Measurements from ENCODE around the gene STK26. TPM values are rescaled to one million over a fixed set of nuclear protein-coding genes. Genes with fewer than 3 reads are reported as not detected.

The STK26 gene
- total and polyA plus RNA-seq, 2 of the 13 experiments (the other 11 are each of a cell fraction or from before 2014, with no cell fraction given): 16.9 to 47.9 TPM

DNA sequence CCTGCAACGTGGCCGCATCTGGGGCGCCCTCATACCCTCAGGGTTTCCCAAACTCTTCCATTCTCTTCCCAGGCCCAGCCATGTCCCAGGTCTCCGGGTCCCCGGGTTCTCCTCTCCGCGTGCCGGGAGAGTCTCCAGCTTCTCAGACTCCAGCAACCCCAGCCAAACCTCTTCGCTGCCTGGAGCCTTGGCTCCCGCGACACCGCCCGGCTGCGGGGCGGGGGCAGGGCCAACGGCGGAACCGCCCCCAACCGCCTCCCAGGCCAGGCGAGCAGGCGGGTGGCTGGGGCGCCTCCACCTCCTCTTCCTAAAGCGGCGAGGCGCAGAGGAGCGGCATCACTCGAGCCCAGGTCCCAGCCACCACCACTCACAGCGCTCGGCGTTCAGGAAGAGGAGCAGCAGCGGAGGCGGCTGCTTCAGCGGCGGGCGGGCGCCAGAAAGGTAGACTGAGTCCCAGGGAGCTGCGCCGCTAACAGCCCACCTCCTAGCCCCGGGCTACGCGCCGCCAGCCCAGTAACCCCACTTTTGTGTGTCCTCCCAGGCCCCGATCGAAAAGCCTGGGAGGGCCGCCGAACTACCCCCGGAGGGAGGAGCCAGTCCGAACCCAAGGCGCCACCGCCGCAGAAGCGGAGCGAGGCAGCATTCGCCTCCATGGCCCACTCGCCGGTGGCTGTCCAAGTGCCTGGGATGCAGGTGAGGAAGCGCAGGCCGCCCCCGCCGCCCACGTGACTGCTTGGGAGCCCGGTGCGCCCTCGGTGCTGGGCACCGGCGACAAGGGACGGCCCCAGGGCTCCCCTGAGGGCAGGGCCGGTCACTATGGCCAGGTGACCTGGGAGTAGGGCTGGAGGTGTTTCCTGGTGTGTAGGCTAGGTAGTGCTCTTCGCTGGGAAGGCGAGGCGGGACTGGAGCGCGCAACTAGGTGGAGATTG, at the start of gene STK26 (continued):
- TF ChIP-seq, protein P1, sequence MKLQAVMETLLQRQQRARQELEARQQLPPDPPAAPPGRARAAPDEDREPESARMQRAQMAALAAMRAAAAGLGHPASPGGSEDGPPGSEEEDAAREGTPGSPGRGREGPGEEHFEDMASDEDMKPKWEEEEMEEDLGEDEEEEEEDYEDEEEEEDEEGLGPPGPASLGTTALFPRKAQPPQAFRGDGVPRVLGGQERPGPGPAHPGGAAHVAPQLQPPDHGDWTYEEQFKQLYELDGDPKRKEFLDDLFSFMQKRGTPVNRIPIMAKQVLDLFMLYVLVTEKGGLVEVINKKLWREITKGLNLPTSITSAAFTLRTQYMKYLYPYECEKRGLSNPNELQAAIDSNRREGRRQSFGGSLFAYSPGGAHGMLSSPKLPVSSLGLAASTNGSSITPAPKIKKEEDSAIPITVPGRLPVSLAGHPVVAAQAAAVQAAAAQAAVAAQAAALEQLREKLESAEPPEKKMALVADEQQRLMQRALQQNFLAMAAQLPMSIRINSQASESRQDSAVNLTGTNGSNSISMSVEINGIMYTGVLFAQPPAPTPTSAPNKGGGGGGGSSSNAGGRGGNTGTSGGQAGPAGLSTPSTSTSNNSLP (IDR thresholded peaks at IDR 0.05; ENCODE audit: low read depth, low read length): no peak
- TF ChIP-seq NKX3-1 (CRISPR knock-in tag; IDR thresholded peaks at IDR 0.05): no peak
- TF ChIP-seq PHF5A (CRISPR knock-in tag; IDR thresholded peaks at IDR 0.05; ENCODE audit: low read depth, unreplicated experiment): no peak
- TF ChIP-seq, protein P2, sequence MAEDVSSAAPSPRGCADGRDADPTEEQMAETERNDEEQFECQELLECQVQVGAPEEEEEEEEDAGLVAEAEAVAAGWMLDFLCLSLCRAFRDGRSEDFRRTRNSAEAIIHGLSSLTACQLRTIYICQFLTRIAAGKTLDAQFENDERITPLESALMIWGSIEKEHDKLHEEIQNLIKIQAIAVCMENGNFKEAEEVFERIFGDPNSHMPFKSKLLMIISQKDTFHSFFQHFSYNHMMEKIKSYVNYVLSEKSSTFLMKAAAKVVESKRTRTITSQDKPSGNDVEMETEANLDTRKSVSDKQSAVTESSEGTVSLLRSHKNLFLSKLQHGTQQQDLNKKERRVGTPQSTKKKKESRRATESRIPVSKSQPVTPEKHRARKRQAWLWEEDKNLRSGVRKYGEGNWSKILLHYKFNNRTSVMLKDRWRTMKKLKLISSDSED (CRISPR knock-in tag; IDR thresholded peaks at IDR 0.05): no peak
- TF ChIP-seq EP300 (IDR thresholded peaks at IDR 0.05; ENCODE audit: low read depth in 2 of 2, low read length in 2 of 2): no peak
- TF ChIP-seq EP300 (CRISPR knock-in tag; IDR thresholded peaks at IDR 0.05; ENCODE audit: borderline replicate concordance): no peak
- TF ChIP-seq ZNF83 (CRISPR knock-in tag; IDR thresholded peaks at IDR 0.05; ENCODE audit: borderline replicate concordance): no peak
- TF ChIP-seq ZNF18 (CRISPR knock-in tag; IDR thresholded peaks at IDR 0.05; ENCODE audit: insufficient replicate concordance): peak; percentile 28
- no peak for TF ChIP-seq MZF1 (CRISPR knock-in tag; IDR thresholded peaks at IDR 0.05; ENCODE audit: borderline replicate concordance)
- no peak for TF ChIP-seq TCF12 (IDR thresholded peaks at IDR 0.05)
- TF ChIP-seq TCF12 (CRISPR knock-in tag; IDR thresholded peaks at IDR 0.05): no peak
- TF ChIP-seq POLR2G (IDR thresholded peaks at IDR 0.05; ENCODE audit: low read depth, low read length): peak; percentile 74
- TF ChIP-seq, protein P3, sequence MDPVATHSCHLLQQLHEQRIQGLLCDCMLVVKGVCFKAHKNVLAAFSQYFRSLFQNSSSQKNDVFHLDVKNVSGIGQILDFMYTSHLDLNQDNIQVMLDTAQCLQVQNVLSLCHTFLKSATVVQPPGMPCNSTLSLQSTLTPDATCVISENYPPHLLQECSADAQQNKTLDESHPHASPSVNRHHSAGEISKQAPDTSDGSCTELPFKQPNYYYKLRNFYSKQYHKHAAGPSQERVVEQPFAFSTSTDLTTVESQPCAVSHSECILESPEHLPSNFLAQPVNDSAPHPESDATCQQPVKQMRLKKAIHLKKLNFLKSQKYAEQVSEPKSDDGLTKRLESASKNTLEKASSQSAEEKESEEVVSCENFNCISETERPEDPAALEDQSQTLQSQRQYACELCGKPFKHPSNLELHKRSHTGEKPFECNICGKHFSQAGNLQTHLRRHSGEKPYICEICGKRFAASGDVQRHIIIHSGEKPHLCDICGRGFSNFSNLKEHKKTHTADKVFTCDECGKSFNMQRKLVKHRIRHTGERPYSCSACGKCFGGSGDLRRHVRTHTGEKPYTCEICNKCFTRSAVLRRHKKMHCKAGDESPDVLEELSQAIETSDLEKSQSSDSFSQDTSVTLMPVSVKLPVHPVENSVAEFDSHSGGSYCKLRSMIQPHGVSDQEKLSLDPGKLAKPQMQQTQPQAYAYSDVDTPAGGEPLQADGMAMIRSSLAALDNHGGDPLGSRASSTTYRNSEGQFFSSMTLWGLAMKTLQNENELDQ (CRISPR knock-in tag; IDR thresholded peaks at IDR 0.05; ENCODE audit: borderline replicate concordance): no peak
- TF ChIP-seq, protein P4, sequence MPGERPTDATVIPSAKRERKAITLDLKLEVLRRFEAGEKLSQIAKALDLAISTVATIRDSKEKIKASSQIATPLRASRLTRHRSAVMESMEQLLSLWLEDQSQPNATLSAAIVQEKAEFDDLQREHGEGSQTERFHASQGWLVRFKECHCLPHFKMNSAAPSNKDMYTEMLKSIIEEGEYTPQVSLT (CRISPR knock-in tag; IDR thresholded peaks at IDR 0.05; ENCODE audit: borderline replicate concordance, low read depth): no peak
- TF ChIP-seq, protein P5, sequence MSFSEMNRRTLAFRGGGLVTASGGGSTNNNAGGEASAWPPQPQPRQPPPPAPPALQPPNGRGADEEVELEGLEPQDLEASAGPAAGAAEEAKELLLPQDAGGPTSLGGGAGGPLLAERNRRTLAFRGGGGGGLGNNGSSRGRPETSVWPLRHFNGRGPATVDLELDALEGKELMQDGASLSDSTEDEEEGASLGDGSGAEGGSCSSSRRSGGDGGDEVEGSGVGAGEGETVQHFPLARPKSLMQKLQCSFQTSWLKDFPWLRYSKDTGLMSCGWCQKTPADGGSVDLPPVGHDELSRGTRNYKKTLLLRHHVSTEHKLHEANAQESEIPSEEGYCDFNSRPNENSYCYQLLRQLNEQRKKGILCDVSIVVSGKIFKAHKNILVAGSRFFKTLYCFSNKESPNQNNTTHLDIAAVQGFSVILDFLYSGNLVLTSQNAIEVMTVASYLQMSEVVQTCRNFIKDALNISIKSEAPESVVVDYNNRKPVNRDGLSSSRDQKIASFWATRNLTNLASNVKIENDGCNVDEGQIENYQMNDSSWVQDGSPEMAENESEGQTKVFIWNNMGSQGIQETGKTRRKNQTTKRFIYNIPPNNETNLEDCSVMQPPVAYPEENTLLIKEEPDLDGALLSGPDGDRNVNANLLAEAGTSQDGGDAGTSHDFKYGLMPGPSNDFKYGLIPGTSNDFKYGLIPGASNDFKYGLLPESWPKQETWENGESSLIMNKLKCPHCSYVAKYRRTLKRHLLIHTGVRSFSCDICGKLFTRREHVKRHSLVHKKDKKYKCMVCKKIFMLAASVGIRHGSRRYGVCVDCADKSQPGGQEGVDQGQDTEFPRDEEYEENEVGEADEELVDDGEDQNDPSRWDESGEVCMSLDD (CRISPR knock-in tag; IDR thresholded peaks at IDR 0.05; ENCODE audit: borderline replicate concordance): no peak
- peak; percentile 41 for TF ChIP-seq AGO1 (IDR thresholded peaks at IDR 0.05; ENCODE audit: low read depth, low read length, poor library complexity, severe bottlenecking)
- no peak for TF ChIP-seq BRCA1 (CRISPR knock-in tag; IDR thresholded peaks at IDR 0.05)
